Upper lobe of left lung (tissue), 4 donors: Measurements from ENCODE around the gene MAGI2.

Source experiments
- POLR2A ChIP-seq, 4 donors: fragments of 450-650 bp; IDR thresholded peaks; one replicate each; pipeline ENCODE4 v1.5.1; 2016 to 2017; ENCODE audit warnings: antibody characterized with exemption in 4 of 4, mild to moderate bottlenecking in 2 of 4
- POLR2AphosphoS5 ChIP-seq, 2 donors: sonication (generic); formaldehyde crosslinking; IDR thresholded peaks; one replicate each; pipeline ENCODE4 v1.5.1; 2017; ENCODE audit warnings: antibody characterized with exemption in 2 of 2
- TF ChIP-seq, protein P1 (sequence below), 6 experiments: fragments of 450-650 bp in 4 of 6; fragments of 200-600 bp in 2 of 6; sonication (generic) in 2 of 6; IDR thresholded peaks; one replicate each; pipeline ENCODE4 v1.5.1; 2016 to 2019; ENCODE audit warnings: antibody characterized with exemption in 6 of 6

DNA sequence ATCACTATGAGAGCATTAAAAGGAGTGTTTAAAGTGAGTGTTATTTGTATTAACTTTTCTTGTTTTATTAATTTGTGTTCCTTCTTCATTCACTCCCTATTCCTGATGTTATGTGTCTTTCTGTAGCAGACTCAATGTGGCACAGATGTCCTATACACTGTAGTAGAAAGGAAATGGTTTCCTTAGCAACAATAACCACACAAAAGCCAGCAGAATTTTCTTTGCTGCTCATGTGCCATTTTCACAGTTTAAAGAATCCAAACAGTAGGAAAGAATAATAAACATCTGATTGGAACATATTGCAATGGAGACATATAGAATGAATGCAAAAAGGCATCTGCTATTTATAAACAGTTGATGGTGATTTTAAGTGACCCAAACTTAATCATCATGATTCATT lies 891.3 kb downstream of the MAGI2 start:
- TF ChIP-seq, protein P1, sequence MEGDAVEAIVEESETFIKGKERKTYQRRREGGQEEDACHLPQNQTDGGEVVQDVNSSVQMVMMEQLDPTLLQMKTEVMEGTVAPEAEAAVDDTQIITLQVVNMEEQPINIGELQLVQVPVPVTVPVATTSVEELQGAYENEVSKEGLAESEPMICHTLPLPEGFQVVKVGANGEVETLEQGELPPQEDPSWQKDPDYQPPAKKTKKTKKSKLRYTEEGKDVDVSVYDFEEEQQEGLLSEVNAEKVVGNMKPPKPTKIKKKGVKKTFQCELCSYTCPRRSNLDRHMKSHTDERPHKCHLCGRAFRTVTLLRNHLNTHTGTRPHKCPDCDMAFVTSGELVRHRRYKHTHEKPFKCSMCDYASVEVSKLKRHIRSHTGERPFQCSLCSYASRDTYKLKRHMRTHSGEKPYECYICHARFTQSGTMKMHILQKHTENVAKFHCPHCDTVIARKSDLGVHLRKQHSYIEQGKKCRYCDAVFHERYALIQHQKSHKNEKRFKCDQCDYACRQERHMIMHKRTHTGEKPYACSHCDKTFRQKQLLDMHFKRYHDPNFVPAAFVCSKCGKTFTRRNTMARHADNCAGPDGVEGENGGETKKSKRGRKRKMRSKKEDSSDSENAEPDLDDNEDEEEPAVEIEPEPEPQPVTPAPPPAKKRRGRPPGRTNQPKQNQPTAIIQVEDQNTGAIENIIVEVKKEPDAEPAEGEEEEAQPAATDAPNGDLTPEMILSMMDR (IDR thresholded peaks at IDR 0.05), result no peak
- TF ChIP-seq POLR2A (IDR thresholded peaks at IDR 0.05) (no peak), POLR2AphosphoS5 (IDR thresholded peaks at IDR 0.05) (no peak)
